H1 (cell line): ENCODE results near the gene IVNS1ABP. TPM values are rescaled to one million over a fixed set of nuclear protein-coding genes. Genes with fewer than 3 reads are reported as not detected.

Experiments used
- BACH1 ChIP-seq: IDR thresholded peaks from 2 replicates; pipeline ENCODE4 v1.6.1; 2012; ENCODE audit warnings: low read length, improper control_type of control experiment
- CEBPB ChIP-seq: IDR thresholded peaks from 2 replicates; pipeline ENCODE4 v1.6.1; 2012; ENCODE audit warnings: low read depth, low read length
- POLR2A ChIP-seq, 2 experiments: IDR thresholded peaks; 1 replicate in 1 of 2; 2 replicates in 1 of 2; pipeline ENCODE4 v1.6.1; 2011; ENCODE audit warnings: low read depth in 2 of 2, low read length in 2 of 2, mild to moderate bottlenecking in 2 of 2; ENCODE audit errors: control extremely low read depth in 1 of 2
- RNF2 ChIP-seq: fragments of 200-900, 300-1000 bp; sonication (generic); IDR thresholded peaks from 2 replicates; pipeline ENCODE4 v1.7.1; 2016; ENCODE audit warnings: borderline replicate concordance, low read depth, mild to moderate bottlenecking, antibody characterized with exemption, low read length; ENCODE audit not compliant: poor library complexity, severe bottlenecking; ENCODE audit errors: missing control alignments
- RXRA ChIP-seq: IDR thresholded peaks from 2 replicates; pipeline ENCODE4 v1.6.1; 2011; ENCODE audit warnings: low read depth, mild to moderate bottlenecking, low read length, moderate library complexity; ENCODE audit not compliant: insufficient read depth
- polyA plus RNA-seq, 7 experiments: library from polyadenylated mRNA; depleted of rRNA in 3 of 7; stranded (reverse) in 5 of 7; unstranded in 2 of 7; fragments of >200 nt in 5 of 7; fragments of 200-250 nt in 2 of 7; gene quantifications; 1 replicate in 5 of 7; 2 replicates in 1 of 7; 4 replicates in 1 of 7; pipeline versions ENCODE4 v1.2.1 to v1.2.3, GENCODE V29; 2011 to 2013; ENCODE audit warnings: missing spikeins in 2 of 7, mixed read lengths in 2 of 7
- total RNA-seq: library from RNA; stranded (reverse); fragmentation: NEBNext Ultra II Directional; extraction: Animal tissue kit (Norgen Biotek cat#: 25700); gene quantifications from 2 replicates; pipeline ENCODE4 v1.2.1, GENCODE V29; 2021

The IVNS1ABP gene
- total and polyA plus RNA-seq, 2 of the 8 experiments (the other 6 are each of a cell fraction or from before 2014, with no cell fraction given): 65.9 to 189 TPM

GRCh38 chr1:185257950-185258208, 59.2 kb downstream of the IVNS1ABP start (continued):
- TF ChIP-seq RNF2: no peak
- TF ChIP-seq RXRA: no peak
- TF ChIP-seq BACH1: no peak
- TF ChIP-seq CEBPB: no peak
- TF ChIP-seq POLR2A (IDR thresholded peaks at IDR 0.05; ENCODE audit: control extremely low read depth in 1 of 2, low read depth in 2 of 2, low read length in 2 of 2): no peak
